GM12878 (cell line): Measurements from ENCODE around the gene GLUL. TPM values are rescaled to one million over a fixed set of nuclear protein-coding genes. Genes with fewer than 3 reads are reported as not detected.
A peak's percentile ranks its signal among the peaks of the same experiment; 100 is the strongest.

Experiments
- ATAC-seq: fragments of 200-7000 bp; cut with Tn5 transposase; 3 replicates; pipeline ENCODE4 v1.9.1; 2020; ENCODE audit warnings: mild to moderate bottlenecking, moderate library complexity
- BruUV-seq: library from RNA; stranded (reverse); fragments of 400-500 nt; replicated peaks from 2 replicates; lab custom pipeline; 2021; lab: Mats Ljungman, UMichigan
- CTCF ChIA-PET: fragments of 300-600 bp; sonication (Branson Sonifier 250); formaldehyde crosslinking; extraction: SDS; loops from one replicate; lab custom pipeline; 2021; ENCODE audit warnings: inconsistent platforms; lab: Yijun Ruan, JAX
- POLR2A ChIA-PET: fragments of 350-600 bp; formaldehyde crosslinking; extraction: SDS; loops from one replicate; lab custom pipeline; 2021; ENCODE audit warnings: inconsistent platforms; lab: Charles Lee
- RAD21 ChIA-PET: fragments of 300-600 bp; sonication (Branson Sonifier 250); formaldehyde crosslinking; loops from one replicate; lab custom pipeline; 2023; ENCODE audit warnings: antibody characterized with exemption; ENCODE audit not compliant: unreplicated experiment; lab: Charles Lee
- SMC1A ChIA-PET: fragments of 300-600 bp; sonication (Branson Sonifier 250); formaldehyde crosslinking; loops from one replicate; lab custom pipeline; 2023; ENCODE audit not compliant: unreplicated experiment, uncharacterized antibody; lab: Charles Lee
- DNase-seq: peaks from one replicate; pipeline ENCODE4 v3.0.0-alpha.2; 2011; ENCODE audit warnings: low read depth, low spot score
- FAIRE-seq: peaks from 3 replicates; lab custom pipeline; 2011; peaks lifted over from hg19 to GRCh38; lab: Jason Lieb, UNC
- H2AFZ ChIP-seq: 2 replicates; pipeline ENCODE4 v1.6.0; 2011; ENCODE audit warnings: low read depth, low read length, control low read depth; ENCODE audit not compliant: control insufficient read depth
- H3K27ac ChIP-seq: 2 replicates; pipeline ENCODE4 v1.5.1; 2011; ENCODE audit warnings: control low read depth; ENCODE audit not compliant: control insufficient read depth, insufficient read depth
- H3K27me3 ChIP-seq, 2 experiments: replicated peaks in 1 of 2; 2 replicates each; pipeline versions ENCODE4 v1.6.0 to v1.6.1; 2011; ENCODE audit warnings: low read length in 1 of 2; ENCODE audit not compliant: control insufficient read depth in 2 of 2, insufficient read depth in 2 of 2
- H3K36me3 ChIP-seq, 2 experiments: 2 replicates each; pipeline ENCODE4 v1.5.1; 2011; ENCODE audit warnings: low read length in 1 of 2; ENCODE audit not compliant: control insufficient read depth in 2 of 2, insufficient read depth in 2 of 2
- H3K4me1 ChIP-seq: 2 replicates; pipeline ENCODE4 v1.6.1; 2011; ENCODE audit warnings: mild to moderate bottlenecking, low read length, moderate library complexity, mixed read lengths; ENCODE audit not compliant: control insufficient read depth, insufficient read depth
- H3K4me2 ChIP-seq: 2 replicates; pipeline ENCODE4 v1.6.0; 2011; ENCODE audit warnings: control low read depth; ENCODE audit not compliant: control insufficient read depth, insufficient read depth
- H3K4me3 ChIP-seq: fragments of 200-600 bp; sonication (generic); 2 replicates; pipeline ENCODE4 v1.5.1; 2016
- H3K79me2 ChIP-seq: 2 replicates; pipeline ENCODE4 v1.6.0; 2011; ENCODE audit warnings: low read length; ENCODE audit not compliant: control insufficient read depth, insufficient read depth
- H3K9ac ChIP-seq: 2 replicates; pipeline ENCODE4 v1.8.0; 2011; ENCODE audit warnings: low read length, control low read depth, mixed read lengths; ENCODE audit not compliant: control insufficient read depth, insufficient read depth
- H3K9me3 ChIP-seq: replicated peaks from 3 replicates; pipeline ENCODE4 v1.5.1; 2011; ENCODE audit warnings: mild to moderate bottlenecking, low read length; ENCODE audit not compliant: control insufficient read depth, insufficient read depth
- H4K20me1 ChIP-seq: 2 replicates; pipeline ENCODE4 v1.6.0; 2011; ENCODE audit not compliant: control insufficient read depth, insufficient read depth
- ATF2 ChIP-seq: IDR thresholded peaks from 2 replicates; pipeline ENCODE4 v1.6.1; 2012; ENCODE audit warnings: low read length, inconsistent platforms
- ATF3 ChIP-seq: IDR thresholded peaks from 2 replicates; pipeline ENCODE4 v1.6.1; 2011; ENCODE audit warnings: low read depth, mild to moderate bottlenecking, low read length, moderate library complexity, borderline replicate concordance; ENCODE audit errors: extremely low read depth
- ATF7 ChIP-seq: fragments of 450-650 bp; IDR thresholded peaks from 2 replicates; pipeline ENCODE4 v1.6.1; 2016; ENCODE audit warnings: low read depth, mild to moderate bottlenecking
- BCL11A ChIP-seq: IDR thresholded peaks from 2 replicates; pipeline ENCODE4 v1.6.1; 2011; ENCODE audit warnings: low read depth, low read length
- BMI1 ChIP-seq: fragments of 450-650 bp; IDR thresholded peaks from 2 replicates; pipeline ENCODE4 v1.6.1; 2016; ENCODE audit warnings: mild to moderate bottlenecking, moderate library complexity, borderline replicate concordance
- CREB1 ChIP-seq: IDR thresholded peaks from 2 replicates; pipeline ENCODE4 v1.6.1; 2012; ENCODE audit warnings: low read depth, mild to moderate bottlenecking, inconsistent platforms
- CREM ChIP-seq: IDR thresholded peaks from 2 replicates; pipeline ENCODE4 v1.6.1; 2014; ENCODE audit warnings: antibody characterized with exemption, low read depth
- EP300 ChIP-seq, 2 experiments: fragments of 150-350 bp in 1 of 2; IDR thresholded peaks; 2 replicates each; pipeline ENCODE4 v1.6.1; 2011 to 2012; ENCODE audit warnings: low read depth in 2 of 2, low read length in 2 of 2, borderline replicate concordance in 1 of 2, improper control_type of control experiment in 1 of 2, inconsistent platforms in 1 of 2; ENCODE audit not compliant: control insufficient read depth in 1 of 2
- IKZF2 ChIP-seq, 2 experiments: fragments of 450-650 bp; IDR thresholded peaks; 2 replicates each; pipeline ENCODE4 v1.6.1; 2017; ENCODE audit warnings: mild to moderate bottlenecking in 2 of 2, moderate library complexity in 2 of 2
- JUNB ChIP-seq: IDR thresholded peaks from 2 replicates; pipeline ENCODE4 v1.6.1; 2016; ENCODE audit warnings: antibody characterized with exemption, mild to moderate bottlenecking
- MEF2A ChIP-seq: IDR thresholded peaks from 2 replicates; pipeline ENCODE4 v1.6.1; 2011; ENCODE audit warnings: low read depth, mild to moderate bottlenecking, low read length, moderate library complexity; ENCODE audit not compliant: insufficient read depth
- MTA2 ChIP-seq: fragments of 450-650 bp; IDR thresholded peaks from 2 replicates; pipeline ENCODE4 v1.6.1; 2016; ENCODE audit warnings: low read depth, mild to moderate bottlenecking, moderate library complexity
- NBN ChIP-seq: fragments of 450-650 bp; IDR thresholded peaks from 2 replicates; pipeline ENCODE4 v1.6.1; 2016
- NFIC ChIP-seq: IDR thresholded peaks from 2 replicates; pipeline ENCODE4 v1.6.1; 2012; ENCODE audit warnings: low read depth, mild to moderate bottlenecking, inconsistent platforms, low read length, moderate library complexity
- NFYB ChIP-seq: IDR thresholded peaks from 2 replicates; pipeline ENCODE4 v1.6.1; 2011; ENCODE audit warnings: low read depth, mild to moderate bottlenecking, low read length, improper control_type of control experiment, moderate library complexity; ENCODE audit not compliant: insufficient read depth
- RUNX3 ChIP-seq: IDR thresholded peaks from 2 replicates; pipeline ENCODE4 v1.6.1; 2012; ENCODE audit warnings: low read length, inconsistent platforms
- SMAD5 ChIP-seq: IDR thresholded peaks from 2 replicates; pipeline ENCODE4 v1.6.1; 2016; ENCODE audit warnings: antibody characterized with exemption, low read depth
- SPI1 ChIP-seq: IDR thresholded peaks from 2 replicates; pipeline ENCODE4 v1.6.1; 2011; ENCODE audit warnings: low read depth, mild to moderate bottlenecking, low read length, moderate library complexity, borderline replicate concordance; ENCODE audit not compliant: insufficient read depth
- STAT3 ChIP-seq: IDR thresholded peaks from 2 replicates; pipeline ENCODE4 v1.6.1; 2011; ENCODE audit warnings: low read depth, low read length, improper control_type of control experiment
- WGBS: methylation state at CpG from one replicate; pipeline ENCODE4 v1.1.6; 2016; ENCODE audit warnings: low lambda C conversion rate; ENCODE audit not compliant: insufficient replicate concordance, insufficient coverage; ENCODE audit errors: missing lambda C conversion rate; 5-methylcytosine and 5-hydroxymethylcytosine counted together
- in situ Hi-C: fragments of 300-500 bp; cut with MboI; formaldehyde crosslinking; loops from 9 replicates; pipeline ENCODE4 v1.14.3; 2018; ENCODE audit warnings: mixed read lengths
- intact Hi-C: fragments of 100-400 bp; cut with micrococcal nuclease; formaldehyde crosslinking; loops from one replicate; pipeline ENCODE4 v1.14.2; 2022; ENCODE audit not compliant: unreplicated experiment
- polyA plus RNA-seq, 11 experiments: library from polyadenylated mRNA; depleted of rRNA in 4 of 11; unstranded in 6 of 11; stranded (reverse) in 5 of 11; fragments of >200 nt; fragmentation: Nextera tagmentation in 4 of 11; fragmentation: Illumina TruSeq in 1 of 11; extraction: Ambion mirVana in 4 of 11; extraction: Trizol in 1 of 11; gene quantifications; 1 replicate in 1 of 11; 2 replicates in 10 of 11; pipeline versions ENCODE4 v1.2.1 to v1.2.3, GENCODE V29; 2011 to 2016; ENCODE audit warnings: inconsistent platforms in 2 of 11, missing spikeins in 2 of 11, low read depth in 1 of 11
- total RNA-seq, 4 experiments: library from RNA; depleted of rRNA in 3 of 4; stranded (reverse); fragments of >200 nt in 3 of 4; fragmentation: Illumina TruSeq in 1 of 4; extraction: Trizol in 1 of 4; gene quantifications; 2 replicates each; pipeline versions ENCODE4 v1.2.1 to v1.2.3, GENCODE V29; 2013 to 2021

GLUL gene
- total and polyA plus RNA-seq, 10 of the 15 experiments (the other 5 are each of a cell fraction or from before 2014, with no cell fraction given) = 2.3 to 392 (median 164) TPM

DNA sequence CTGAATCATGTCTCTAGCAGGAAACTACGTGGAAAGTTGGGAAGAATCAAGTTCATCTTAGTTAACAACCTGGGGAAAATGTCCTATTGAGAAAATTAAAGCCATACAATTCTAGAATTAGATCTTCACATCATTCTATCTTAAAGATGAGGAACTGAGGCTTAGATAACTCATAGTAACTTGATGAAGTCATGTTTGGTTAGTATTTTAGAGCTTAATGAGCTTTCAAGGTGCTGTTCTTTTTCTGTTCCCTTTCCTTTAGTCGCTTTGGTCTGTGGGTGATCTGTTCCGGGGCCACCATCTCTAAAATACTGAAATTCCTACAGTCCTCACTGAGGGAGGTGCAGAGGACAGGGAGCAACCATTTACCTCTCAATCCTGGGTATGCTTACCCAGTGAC, 4.3 kb upstream of the GLUL start:
- no peaks in the 10 kb centered on the region for H3K36me3 ChIP-seq
- POLR2A ChIA-PET = interaction anchor here (0.6 to 2.3 kb wide), 7 partner anchors 11 to 255 kb away, joined by 3 to 14 read pairs (median 4); no protein-coding TSS in a partner anchor
- no peak overlapping the region for H3K27ac ChIP-seq
- no peak overlapping the region for H3K4me2 ChIP-seq
- no peak overlapping the region for H3K9ac ChIP-seq
- no peak overlapping the region for H3K4me3 ChIP-seq
- TF ChIP-seq NBN (0 out of 2 replicates have a peak, but pooled peaks have one; percentile 17), IKZF2 (IDR thresholded peaks at IDR 0.05) (peak in 1 of 2 experiments; percentile 46; a peak in 2 of 4 replicates), JUNB (peak; percentile 39; the same call in 1 of the 2 replicates), NFYB (no peak), CREB1 (peak; percentile 27; the same call in 1 of the 2 replicates), MEF2A (peak; percentile 50; the same call in 1 of the 2 replicates), NFIC (peak; percentile 60; the same call in 1 of the 2 replicates), BCL11A (peak; percentile 70), RUNX3 (peak; percentile 62), BMI1 (peak; percentile 35; the same call in 1 of the 2 replicates), ATF7 (peak; percentile 88), EP300 (IDR thresholded peaks at IDR 0.05; ENCODE audit: borderline replicate concordance in 1 of 2, control insufficient read depth in 1 of 2, low read depth in 2 of 2, low read length in 2 of 2) (peak in 1 of 2 experiments; percentile 51; a peak in 2 of 4 replicates), ATF3 (no peak), STAT3 (no peak), SPI1 (peak; percentile 82), MTA2 (peak; percentile 89), SMAD5 (no peak), CREM (peak; percentile 37; the same call in 1 of the 2 replicates), ATF2 (peak; percentile 13; the same call in 1 of the 2 replicates)
- in situ Hi-C loops = loop anchor here (5.0 kb wide), 2 partner anchors 254 to 309 kb away; no protein-coding TSS in a partner anchor
- no peaks in the 10 kb centered on the region for H3K4me1 ChIP-seq
- DNase-seq (no peak), ATAC-seq (peak; percentile 20), FAIRE-seq (peak; percentile 7)
- no peaks in the 10 kb centered on the region for H4K20me1 ChIP-seq
- CTCF ChIA-PET = interaction anchor here (1.0 to 10.9 kb wide), 39 partner anchors 9 to 387 kb away, joined by 3 to 418 read pairs (median 6); no protein-coding TSS in a partner anchor
- SMC1A ChIA-PET = interaction anchor here (0.7 to 11.3 kb wide), 28 partner anchors 9 to 917 kb away, joined by 3 to 303 read pairs (median 6); partner anchors contain the start of gene NPL
- no peak overlapping the region for H2AFZ ChIP-seq
- RAD21 ChIA-PET = interaction anchor here (1.0 to 7.4 kb wide), 21 partner anchors 16 to 459 kb away, joined by 3 to 282 read pairs (median 4); no protein-coding TSS in a partner anchor
- intact Hi-C loops = loop anchor here (1.0 to 5.0 kb wide), 4 partner anchors 94 to 386 kb away; no protein-coding TSS in a partner anchor
- H3K27me3 ChIP-seq = no peaks in the 10 kb centered on the region
- H3K9me3 ChIP-seq = no peaks in the 10 kb centered on the region
- no peaks in the 10 kb centered on the region; the same call in 1 of the 2 replicates for H3K79me2 ChIP-seq
- WGBS = 58% methylated on average over 3 of the region's 3 CpGs
- BruUV-seq = no TSS peak
